ENCODE data around the gene LIX1. TPM values are rescaled to one million over a fixed set of nuclear protein-coding genes. Genes with fewer than 3 reads are reported as not detected.

LIX1 gene
- total RNA-seq, 2 experiments from 2014 or later, result not detected

DNA sequence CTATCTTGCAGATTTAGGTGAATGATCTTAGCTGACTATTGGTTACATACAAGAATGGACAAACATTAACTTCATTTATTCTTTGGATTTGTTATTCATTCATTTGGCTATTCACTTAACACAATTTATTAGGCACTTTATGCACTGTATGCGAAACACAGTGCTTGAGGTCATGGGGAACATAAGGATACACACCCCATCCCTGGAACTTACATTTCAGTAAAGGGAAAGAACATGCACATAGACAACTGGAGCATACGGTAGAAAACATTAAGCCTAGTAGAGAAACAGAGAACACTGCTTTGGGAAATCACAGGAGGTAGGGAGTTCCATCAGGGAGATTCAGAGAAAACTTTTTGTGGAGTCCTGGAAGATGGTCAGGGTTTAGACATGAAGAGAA lies 22.2 kb downstream of the LIX1 start:
- no peak for ATAC-seq
- ChIA-PET CTCF (no interaction called here), POLR2A (no interaction called here)
- Mint-ChIP-seq H3K27me3 (ENCODE audit: low read depth) (peaks cover 18% of the 10 kb centered on the region), H3K27ac (no peak overlapping the region), H3K4me3 (no peak overlapping the region), H3K36me3 (ENCODE audit: low read depth) (no peaks in the 10 kb centered on the region), H3K4me1 (ENCODE audit: low read depth) (no peaks in the 10 kb centered on the region), H3K9me3 (ENCODE audit: insufficient read depth) (no peaks in the 10 kb centered on the region)
- DNase-seq, result no peak

DNA sequence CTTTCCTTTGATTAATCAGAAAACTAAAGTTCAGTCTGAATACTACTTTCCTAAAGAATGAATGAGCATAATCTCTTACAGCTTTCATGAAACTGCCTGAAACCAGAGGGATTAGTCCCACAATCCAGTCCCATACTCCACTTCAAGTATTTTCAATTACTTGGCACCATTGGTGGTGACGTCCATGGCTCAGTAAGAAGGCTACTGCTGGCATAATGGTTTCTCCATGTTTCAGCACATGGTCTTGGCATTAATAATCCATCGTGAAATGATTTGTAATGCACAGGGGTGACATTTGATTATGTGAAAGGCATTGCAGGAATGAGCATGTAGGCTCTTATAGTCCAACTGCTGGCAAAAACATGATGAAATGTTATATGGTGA lies 23.4 kb downstream of the LIX1 start:
- POLR2A ChIA-PET, result no interaction called here
- H3K27me3 Mint-ChIP-seq (ENCODE audit: low read depth), result peaks cover 18% of the 10 kb centered on the region

DNA sequence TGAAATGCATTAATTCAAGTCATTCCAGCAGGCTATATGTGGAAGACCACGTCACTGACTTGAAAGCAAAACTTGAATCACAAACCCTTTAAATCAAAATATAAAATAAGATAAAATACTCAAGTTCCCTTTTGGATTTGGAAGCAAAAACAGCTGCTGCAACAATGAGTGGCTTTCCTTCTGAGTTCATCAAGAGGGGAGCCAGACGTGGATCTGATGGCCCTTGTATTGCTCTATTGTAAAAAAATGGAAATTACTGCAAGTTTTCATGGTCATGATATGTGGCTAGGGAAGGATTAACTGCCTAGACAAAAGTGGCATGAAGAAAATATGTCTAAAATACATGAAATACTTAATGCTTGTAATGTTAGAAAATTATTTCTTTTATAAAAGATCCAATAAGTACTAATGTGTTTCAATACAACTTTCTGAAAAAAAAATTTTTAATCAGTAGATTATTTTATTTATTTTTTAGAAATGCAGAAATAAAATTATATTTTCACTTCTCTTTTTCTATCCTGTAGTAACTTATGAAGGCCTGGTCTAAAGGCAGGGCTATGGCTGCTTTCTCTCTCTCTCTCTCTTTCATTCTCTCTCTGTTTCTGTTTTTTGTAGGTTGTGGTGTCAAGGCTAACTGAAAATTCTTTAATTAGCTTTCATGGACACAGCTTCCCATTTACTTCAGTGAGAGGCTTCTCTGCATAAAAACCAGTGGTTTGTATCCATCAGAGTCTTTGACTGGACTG lies 24.0 kb downstream of the LIX1 start:
- DNase-seq (no peak), ATAC-seq (no peak)
- no peak overlapping the region for H3K4me3 Mint-ChIP-seq
- no peaks in the 10 kb centered on the region for H3K4me1 Mint-ChIP-seq (ENCODE audit: low read depth)
- H3K9me3 Mint-ChIP-seq (ENCODE audit: insufficient read depth), result no peaks in the 10 kb centered on the region
- no peak overlapping the region for H3K27ac Mint-ChIP-seq
- ChIA-PET CTCF (no interaction called here), POLR2A (no interaction called here)
- no peaks in the 10 kb centered on the region for H3K36me3 Mint-ChIP-seq (ENCODE audit: low read depth)
- H3K27me3 Mint-ChIP-seq (ENCODE audit: low read depth), result peaks cover 14% of the 10 kb centered on the region

More for the DNA sequence above, 23.4 kb downstream of the LIX1 start:
- DNase-seq, result no peak
- Mint-ChIP-seq H3K4me3 (no peak overlapping the region), H3K9me3 (ENCODE audit: insufficient read depth) (no peaks in the 10 kb centered on the region), H3K4me1 (ENCODE audit: low read depth) (no peaks in the 10 kb centered on the region), H3K27ac (no peak overlapping the region), H3K36me3 (ENCODE audit: low read depth) (no peaks in the 10 kb centered on the region)
- CTCF ChIA-PET, result no interaction called here
- ATAC-seq, result no peak

DNA sequence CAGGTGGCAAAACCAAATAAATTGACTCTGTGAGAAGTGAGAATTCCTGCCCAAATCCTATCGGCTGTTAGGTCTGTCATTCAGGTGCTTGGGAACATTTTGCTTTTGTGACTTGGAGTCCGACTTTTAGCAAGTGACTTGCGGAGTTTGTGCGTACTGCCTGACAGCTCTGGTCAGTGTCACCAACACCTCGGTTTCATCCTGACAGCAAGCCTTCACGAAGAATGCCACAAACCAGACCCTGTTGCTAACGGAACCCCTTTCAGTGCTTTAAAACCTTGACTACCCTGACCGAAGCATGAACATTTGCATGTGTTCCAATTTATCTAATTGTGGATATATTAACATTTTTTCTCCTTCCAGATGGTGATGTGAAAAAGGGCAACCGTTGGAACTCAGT lies 26.5 kb downstream of the LIX1 start:
- Mint-ChIP-seq H3K27ac (no peak overlapping the region), H3K27me3 (ENCODE audit: low read depth) (peaks cover 4% of the 10 kb centered on the region), H3K4me3 (no peak overlapping the region), H3K36me3 (ENCODE audit: low read depth) (no peaks in the 10 kb centered on the region), H3K4me1 (ENCODE audit: low read depth) (peaks cover 4% of the 10 kb centered on the region), H3K9me3 (ENCODE audit: insufficient read depth) (no peaks in the 10 kb centered on the region)
- ChIA-PET CTCF (no interaction called here), POLR2A (no interaction called here)
- ATAC-seq (no peak), DNase-seq (no peak)

DNA sequence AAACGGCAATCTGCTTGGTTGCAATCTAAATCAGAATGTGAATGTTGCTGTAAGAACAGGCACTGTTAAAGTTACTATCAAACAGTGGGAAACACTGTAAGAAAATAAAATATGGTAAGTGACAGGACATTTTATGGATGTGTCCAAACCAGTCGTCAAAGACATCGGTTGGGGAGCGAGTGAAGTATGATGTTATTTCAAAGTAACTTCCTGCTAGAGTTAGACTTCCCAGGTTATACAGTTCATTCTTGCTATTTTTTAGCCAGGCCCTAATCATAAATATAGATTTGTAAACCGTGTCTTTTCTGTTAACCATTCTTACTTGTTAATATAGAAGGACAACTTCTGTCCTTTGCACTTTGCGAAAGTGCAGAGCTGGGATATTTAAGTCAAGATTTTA lies 30.2 kb downstream of the LIX1 start:
- DNase-seq (no peak), ATAC-seq (no peak)
- Mint-ChIP-seq H3K4me1 (ENCODE audit: low read depth) (peaks cover 4% of the 10 kb centered on the region), H3K4me3 (no peak overlapping the region), H3K9me3 (ENCODE audit: insufficient read depth) (no peaks in the 10 kb centered on the region), H3K27me3 (ENCODE audit: low read depth) (peaks cover 3% of the 10 kb centered on the region), H3K36me3 (ENCODE audit: low read depth) (no peaks in the 10 kb centered on the region), H3K27ac (no peak overlapping the region)
- ChIA-PET POLR2A (no interaction called here), CTCF (interaction anchor here (1.2 kb wide), 1 partner anchor 49 kb away, joined by 3 read pairs; no protein-coding TSS in a partner anchor)

DNA sequence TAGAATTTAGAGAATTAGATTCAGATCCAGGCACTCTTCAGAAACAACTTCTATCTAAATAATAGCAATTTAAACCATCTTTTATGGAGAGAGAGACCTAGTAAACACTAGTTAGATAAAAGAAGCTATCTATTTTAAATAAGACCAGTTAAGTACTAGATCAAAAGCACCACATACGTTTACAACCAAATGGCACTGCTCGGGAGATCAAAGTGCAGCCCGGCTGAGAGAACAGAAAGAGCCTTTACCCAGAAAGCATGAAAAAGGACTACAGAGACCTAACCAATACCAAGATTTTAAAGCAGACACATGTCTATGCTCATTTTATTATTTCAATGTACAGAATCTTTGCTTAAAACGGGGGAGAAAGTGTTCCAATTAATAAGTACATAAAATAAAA lies 30.8 kb downstream of the LIX1 start:
- no peaks in the 10 kb centered on the region for H3K36me3 Mint-ChIP-seq (ENCODE audit: low read depth)
- DNase-seq, result no peak
- ChIA-PET CTCF (interaction anchor here (1.0 to 1.2 kb wide), 2 partner anchors 31 to 50 kb away, joined by 3 to 4 read pairs; partner anchors contain the start of gene LIX1), POLR2A (no interaction called here)
- no peak overlapping the region for H3K27ac Mint-ChIP-seq
- no peak overlapping the region for H3K4me3 Mint-ChIP-seq
- H3K9me3 Mint-ChIP-seq (ENCODE audit: insufficient read depth), result no peaks in the 10 kb centered on the region
- peaks cover 4% of the 10 kb centered on the region for H3K4me1 Mint-ChIP-seq (ENCODE audit: low read depth)
- H3K27me3 Mint-ChIP-seq (ENCODE audit: low read depth), result peaks cover 6% of the 10 kb centered on the region
- ATAC-seq, result no peak

DNA sequence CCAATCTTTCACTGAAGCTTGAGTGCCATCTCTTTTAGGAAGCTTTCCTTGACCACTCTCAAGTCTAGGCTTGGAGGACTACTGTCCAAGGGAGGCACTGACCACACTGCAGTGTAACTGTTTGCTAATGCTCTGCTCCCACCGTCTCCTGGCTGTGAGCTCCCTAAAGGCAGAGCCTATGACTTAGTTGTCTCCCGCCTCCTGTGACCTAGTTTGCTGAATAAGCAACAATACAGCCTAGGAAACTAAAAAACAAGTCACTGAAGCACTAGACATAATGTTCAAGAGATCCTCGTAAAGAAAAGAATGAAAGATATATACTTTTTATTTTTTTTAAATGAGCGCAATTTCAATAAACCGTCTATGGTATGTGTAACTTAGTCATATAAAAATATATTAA lies 31.4 kb downstream of the LIX1 start:
- no peak overlapping the region for H3K4me3 Mint-ChIP-seq
- no peak overlapping the region for H3K27ac Mint-ChIP-seq
- ATAC-seq (no peak), DNase-seq (no peak)
- ChIA-PET CTCF (interaction anchor here (1.0 to 1.2 kb wide), 3 partner anchors 32 to 359 kb away, joined by 3 to 4 read pairs (median 3); partner anchors contain the start of gene LIX1), POLR2A (no interaction called here)
- no peaks in the 10 kb centered on the region for H3K9me3 Mint-ChIP-seq (ENCODE audit: insufficient read depth)
- H3K36me3 Mint-ChIP-seq (ENCODE audit: low read depth), result no peaks in the 10 kb centered on the region
- peaks cover 6% of the 10 kb centered on the region for H3K27me3 Mint-ChIP-seq (ENCODE audit: low read depth)
- peaks cover 4% of the 10 kb centered on the region for H3K4me1 Mint-ChIP-seq (ENCODE audit: low read depth)

DNA sequence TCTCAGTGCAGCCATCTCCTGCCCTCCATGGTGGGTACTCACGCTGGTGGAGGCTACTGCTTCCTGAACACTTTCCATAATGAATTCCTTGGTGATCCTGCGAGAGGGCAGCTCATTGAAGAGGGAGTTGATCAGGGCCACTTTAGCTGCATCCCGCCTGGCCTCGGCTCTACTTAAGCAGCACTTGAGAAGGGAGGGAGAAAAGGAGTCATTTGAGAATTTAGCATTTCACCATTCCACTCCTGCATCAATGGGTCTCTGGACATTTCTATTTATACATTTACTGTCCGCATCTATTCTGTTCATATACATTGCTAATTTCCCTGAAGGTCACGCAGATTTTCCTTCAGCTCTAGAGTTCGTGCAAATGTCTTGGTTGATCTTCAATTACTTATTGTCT lies 35.1 kb downstream of the LIX1 start:
- H3K4me3 Mint-ChIP-seq, result no peak overlapping the region
- H3K27ac Mint-ChIP-seq, result no peak overlapping the region
- peaks cover 9% of the 10 kb centered on the region for H3K27me3 Mint-ChIP-seq (ENCODE audit: low read depth)
- POLR2A ChIA-PET, result no interaction called here
- CTCF ChIA-PET, result interaction anchor here (1.2 to 1.3 kb wide), 2 partner anchors 35 to 239 kb away, joined by 3 to 4 read pairs; partner anchors contain the start of gene LIX1
- no peaks in the 10 kb centered on the region for H3K36me3 Mint-ChIP-seq (ENCODE audit: low read depth)
- peaks cover 4% of the 10 kb centered on the region for H3K4me1 Mint-ChIP-seq (ENCODE audit: low read depth)
- ATAC-seq, result no peak
- H3K9me3 Mint-ChIP-seq (ENCODE audit: insufficient read depth), result no peaks in the 10 kb centered on the region
- DNase-seq, result no peak

DNA sequence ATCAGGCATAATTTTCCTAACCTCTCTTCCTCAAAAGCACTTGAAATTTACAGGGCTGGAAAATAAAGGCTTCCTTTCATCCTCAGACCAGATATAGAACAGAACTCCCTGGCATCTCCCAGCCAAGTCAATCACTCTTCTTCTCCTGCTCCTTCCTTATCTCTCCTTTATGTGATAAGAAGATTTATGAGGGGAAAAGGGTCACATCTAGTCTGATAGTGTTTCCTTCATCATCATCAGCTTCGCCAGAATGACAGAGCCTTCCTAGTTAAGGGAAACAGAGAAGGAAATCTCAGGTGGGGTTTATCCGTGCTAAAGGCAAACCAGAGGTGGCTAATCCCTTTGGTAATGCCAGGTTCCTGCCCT lies 36.2 kb downstream of the LIX1 start:
- Mint-ChIP-seq H3K4me1 (ENCODE audit: low read depth) (no peaks in the 10 kb centered on the region), H3K27me3 (ENCODE audit: low read depth) (peaks cover 9% of the 10 kb centered on the region), H3K36me3 (ENCODE audit: low read depth) (no peaks in the 10 kb centered on the region), H3K27ac (no peak overlapping the region), H3K4me3 (no peak overlapping the region), H3K9me3 (ENCODE audit: insufficient read depth) (no peaks in the 10 kb centered on the region)
- DNase-seq (no peak), ATAC-seq (no peak)
- CTCF ChIA-PET, result interaction anchor here (1.0 to 1.3 kb wide), 2 partner anchors 10 to 37 kb away, joined by 3 to 4 read pairs; partner anchors contain the start of gene LIX1
- POLR2A ChIA-PET, result no interaction called here

DNA sequence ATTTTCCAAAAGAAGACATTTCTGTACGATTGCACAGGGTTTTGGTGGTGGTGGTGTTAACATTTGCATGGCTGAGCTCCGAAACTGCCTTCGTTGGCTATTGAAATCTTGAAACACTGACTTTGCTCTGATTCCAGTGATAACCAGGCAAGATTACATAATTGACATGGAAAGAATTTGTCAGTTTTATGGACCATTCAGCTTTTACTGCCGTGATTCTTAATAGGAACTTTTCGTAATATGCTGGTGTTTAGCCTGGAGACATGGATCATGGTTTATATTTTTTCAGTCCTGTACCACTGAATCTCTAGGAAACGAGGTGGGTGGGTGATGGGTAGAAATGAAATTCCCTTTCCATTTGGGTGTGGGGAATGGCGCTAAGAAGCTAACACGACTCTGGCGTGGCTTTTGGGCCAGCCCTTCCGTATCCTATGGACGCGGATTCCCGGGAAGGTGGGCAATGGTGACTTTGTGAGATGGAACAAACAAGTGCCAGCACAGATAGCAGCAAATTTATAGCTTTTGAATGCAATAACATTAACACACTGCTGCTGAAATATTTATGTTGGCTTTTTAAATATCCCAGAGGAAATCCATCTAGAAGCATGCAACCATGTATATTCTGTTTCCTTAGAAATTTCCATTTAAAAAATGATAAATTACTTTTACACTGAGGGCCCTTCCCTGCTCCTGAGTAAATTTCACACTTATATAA lies 36.8 kb downstream of the LIX1 start:
- DNase-seq, result no peak
- H3K27me3 Mint-ChIP-seq (ENCODE audit: low read depth), result peaks cover 11% of the 10 kb centered on the region
- H3K36me3 Mint-ChIP-seq (ENCODE audit: low read depth), result no peaks in the 10 kb centered on the region
- H3K4me3 Mint-ChIP-seq, result no peak overlapping the region
- ATAC-seq, result no peak
- H3K9me3 Mint-ChIP-seq (ENCODE audit: insufficient read depth), result no peaks in the 10 kb centered on the region
- no peaks in the 10 kb centered on the region for H3K4me1 Mint-ChIP-seq (ENCODE audit: low read depth)
- ChIA-PET POLR2A (no interaction called here), CTCF (interaction anchor here (1.0 kb wide), 1 partner anchor 9 kb away, joined by 3 read pairs; no protein-coding TSS in a partner anchor)
- H3K27ac Mint-ChIP-seq, result no peak overlapping the region

DNA sequence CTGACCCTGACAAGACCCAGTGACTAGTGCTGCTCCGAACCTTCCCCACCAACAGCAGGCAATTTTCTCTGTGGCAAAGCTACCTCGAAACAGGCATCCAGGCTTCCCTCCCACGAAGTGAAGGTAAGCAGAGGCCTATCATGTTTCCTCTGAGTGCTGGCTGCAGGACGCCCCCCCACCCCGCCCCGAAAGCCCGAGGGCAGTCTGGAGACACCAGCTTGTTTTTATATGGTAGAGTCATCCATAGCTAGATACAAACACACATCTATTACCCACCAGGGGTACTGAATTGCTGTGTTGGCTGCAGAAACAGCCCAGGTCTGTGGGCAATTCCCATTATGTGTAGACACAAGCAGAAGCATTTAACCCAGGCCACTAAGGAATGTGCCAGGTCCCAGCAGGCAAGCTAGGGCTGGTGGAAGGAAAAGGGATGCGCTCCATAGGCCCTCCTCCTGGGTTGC lies 40.4 kb downstream of the LIX1 start:
- ChIA-PET POLR2A (no interaction called here), CTCF (interaction anchor here (1.0 to 1.5 kb wide), 2 partner anchors 40 to 55 kb away, joined by 3 to 5 read pairs; partner anchors contain the start of gene LIX1)

More for the DNA sequence above, 40.4 kb downstream of the LIX1 start:
- Mint-ChIP-seq H3K27me3 (ENCODE audit: low read depth) (peaks cover 16% of the 10 kb centered on the region), H3K36me3 (ENCODE audit: low read depth) (no peaks in the 10 kb centered on the region), H3K4me1 (ENCODE audit: low read depth) (no peaks in the 10 kb centered on the region), H3K4me3 (no peak overlapping the region), H3K27ac (no peak overlapping the region), H3K9me3 (ENCODE audit: insufficient read depth) (no peaks in the 10 kb centered on the region)
- DNase-seq (no peak), ATAC-seq (no peak)
